Endothelial cell of umbilical vein (primary cell): ENCODE measurements around the gene TBC1D7.

Experiments
- EZH2 ChIP-seq: IDR thresholded peaks from 2 replicates; pipeline ENCODE4 v1.6.1; 2012; ENCODE audit warnings: borderline replicate concordance, low read depth, mild to moderate bottlenecking, moderate library complexity, low read length, inconsistent platforms; ENCODE audit not compliant: severe bottlenecking
- JUN ChIP-seq: IDR thresholded peaks from 2 replicates; pipeline ENCODE4 v1.6.1; 2011; ENCODE audit warnings: borderline replicate concordance, low read depth; ENCODE audit not compliant: insufficient read length, insufficient read depth
- MYC ChIP-seq: IDR thresholded peaks from one replicate; pipeline ENCODE4 v1.6.1; 2011; ENCODE audit warnings: mild to moderate bottlenecking, low read depth, low read length
- POLR2A ChIP-seq: IDR thresholded peaks from 2 replicates; pipeline ENCODE4 v1.6.1; 2012; ENCODE audit warnings: low read depth, mild to moderate bottlenecking, control low read depth, low read length
- TF ChIP-seq, protein P1 (sequence below), 2 donors: IDR thresholded peaks; 1 replicate in 1 of 2; 2 replicates in 1 of 2; pipeline ENCODE4 v1.5.1; 2011; ENCODE audit warnings: low read length in 2 of 2, mild to moderate bottlenecking in 2 of 2, moderate library complexity in 2 of 2, control low read depth in 1 of 2, inconsistent platforms in 1 of 2, low read depth in 1 of 2; ENCODE audit not compliant: insufficient read depth in 1 of 2; ENCODE audit errors: extremely low read depth in 1 of 2
- TF ChIP-seq, protein P2 (sequence below): IDR thresholded peaks from 2 replicates; pipeline ENCODE4 v1.6.1; 2011; ENCODE audit not compliant: insufficient read depth, insufficient read length

DNA sequence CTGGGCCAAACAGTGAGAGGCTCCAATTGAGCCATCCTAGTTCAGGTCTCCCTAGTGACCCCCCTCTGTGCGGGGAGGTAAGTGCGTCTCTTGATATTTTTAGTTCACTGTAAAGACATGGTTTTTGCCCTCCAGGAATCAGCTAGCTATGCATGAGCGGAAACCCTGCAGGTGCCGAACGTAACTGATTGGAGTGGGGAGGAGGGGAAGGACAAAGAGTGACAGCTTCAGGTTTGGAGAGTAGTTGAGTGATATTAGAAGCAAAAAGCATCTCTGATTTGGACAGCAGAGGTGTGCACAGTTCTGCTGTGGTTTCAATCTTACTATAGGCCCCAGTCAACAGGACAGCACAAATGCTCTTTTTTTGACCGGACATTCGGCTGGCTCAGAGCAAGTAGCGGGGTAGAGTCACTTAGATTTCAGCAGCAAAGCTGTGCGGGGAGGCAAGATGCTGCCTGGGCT is 31.8 kb downstream of the TBC1D7 start:
- TF ChIP-seq POLR2A = no peak
- TF ChIP-seq EZH2 = no peak
- TF ChIP-seq, protein P1, sequence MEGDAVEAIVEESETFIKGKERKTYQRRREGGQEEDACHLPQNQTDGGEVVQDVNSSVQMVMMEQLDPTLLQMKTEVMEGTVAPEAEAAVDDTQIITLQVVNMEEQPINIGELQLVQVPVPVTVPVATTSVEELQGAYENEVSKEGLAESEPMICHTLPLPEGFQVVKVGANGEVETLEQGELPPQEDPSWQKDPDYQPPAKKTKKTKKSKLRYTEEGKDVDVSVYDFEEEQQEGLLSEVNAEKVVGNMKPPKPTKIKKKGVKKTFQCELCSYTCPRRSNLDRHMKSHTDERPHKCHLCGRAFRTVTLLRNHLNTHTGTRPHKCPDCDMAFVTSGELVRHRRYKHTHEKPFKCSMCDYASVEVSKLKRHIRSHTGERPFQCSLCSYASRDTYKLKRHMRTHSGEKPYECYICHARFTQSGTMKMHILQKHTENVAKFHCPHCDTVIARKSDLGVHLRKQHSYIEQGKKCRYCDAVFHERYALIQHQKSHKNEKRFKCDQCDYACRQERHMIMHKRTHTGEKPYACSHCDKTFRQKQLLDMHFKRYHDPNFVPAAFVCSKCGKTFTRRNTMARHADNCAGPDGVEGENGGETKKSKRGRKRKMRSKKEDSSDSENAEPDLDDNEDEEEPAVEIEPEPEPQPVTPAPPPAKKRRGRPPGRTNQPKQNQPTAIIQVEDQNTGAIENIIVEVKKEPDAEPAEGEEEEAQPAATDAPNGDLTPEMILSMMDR (IDR thresholded peaks at IDR 0.05; ENCODE audit: extremely low read depth in 1 of 2, insufficient read depth in 1 of 2, low read depth in 1 of 2, low read length in 2 of 2) = no peak
- TF ChIP-seq JUN = no peak
- TF ChIP-seq, protein P2, sequence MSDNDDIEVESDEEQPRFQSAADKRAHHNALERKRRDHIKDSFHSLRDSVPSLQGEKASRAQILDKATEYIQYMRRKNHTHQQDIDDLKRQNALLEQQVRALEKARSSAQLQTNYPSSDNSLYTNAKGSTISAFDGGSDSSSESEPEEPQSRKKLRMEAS = no peak
- no peak for TF ChIP-seq MYC
